HG03432 (cell line): Measurements from ENCODE around the gene PMAIP1.
"Not testable (repeated sequence)": the region's sequence is repeated elsewhere in the genome, so short reads cannot be mapped to it uniquely, and the experiment has no call there.

Source experiments
- ATAC-seq: cut with Tn5 transposase; IDR thresholded peaks from one replicate; pipeline ENCODE4 v1.9.1; 2021; ENCODE audit warnings: mild to moderate bottlenecking, moderate library complexity; ENCODE audit not compliant: unreplicated experiment

PMAIP1 gene

DNA sequence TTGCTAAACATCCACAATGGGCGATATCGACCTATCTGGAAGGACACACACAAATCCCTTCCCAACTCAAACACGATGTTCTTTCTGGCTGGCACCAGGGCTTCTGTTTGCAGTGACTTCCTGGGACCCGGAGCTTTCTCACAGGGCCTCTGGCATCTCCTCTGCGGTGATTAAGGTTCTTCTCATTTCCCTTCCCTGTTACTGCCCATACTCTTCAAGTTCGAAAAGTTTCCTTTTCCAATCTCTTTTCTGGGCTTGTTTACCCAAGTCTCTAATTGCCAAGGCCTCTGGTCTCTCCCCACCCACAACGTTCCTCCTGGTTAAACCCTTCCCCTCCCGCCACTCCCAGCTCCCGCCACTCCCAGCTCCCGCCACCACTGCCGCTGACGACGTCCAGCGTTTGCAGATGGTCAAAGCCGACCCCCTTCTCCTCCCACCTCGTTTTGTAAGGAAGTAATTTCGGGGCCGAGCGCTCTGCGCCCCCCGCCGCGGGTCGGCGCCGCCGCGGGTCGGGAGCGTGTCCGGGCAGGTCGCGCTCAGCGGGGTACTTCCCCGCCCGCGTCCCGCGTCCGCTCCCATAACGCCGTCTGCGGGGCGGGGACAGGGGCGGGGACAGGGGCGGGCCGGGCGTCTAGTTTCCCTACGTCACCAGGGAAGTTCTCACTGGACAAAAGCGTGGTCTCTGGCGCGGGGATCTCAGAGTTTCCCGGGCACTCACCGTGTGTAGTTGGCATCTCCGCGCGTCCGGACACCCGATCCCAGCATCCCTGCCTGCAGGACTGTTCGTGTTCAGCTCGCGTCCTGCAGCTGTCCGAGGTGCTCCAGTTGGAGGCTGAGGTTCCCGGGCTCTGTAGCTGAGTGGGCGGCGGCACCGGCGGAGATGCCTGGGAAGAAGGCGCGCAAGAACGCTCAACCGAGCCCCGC is at the start of gene PMAIP1:
PMAIP1 (plus strand) TSS at position 699 of the 924 bp plus-strand sequence; CDS start at position 881, 182 bp downstream.
- ATAC-seq, result peak; percentile 76

DNA sequence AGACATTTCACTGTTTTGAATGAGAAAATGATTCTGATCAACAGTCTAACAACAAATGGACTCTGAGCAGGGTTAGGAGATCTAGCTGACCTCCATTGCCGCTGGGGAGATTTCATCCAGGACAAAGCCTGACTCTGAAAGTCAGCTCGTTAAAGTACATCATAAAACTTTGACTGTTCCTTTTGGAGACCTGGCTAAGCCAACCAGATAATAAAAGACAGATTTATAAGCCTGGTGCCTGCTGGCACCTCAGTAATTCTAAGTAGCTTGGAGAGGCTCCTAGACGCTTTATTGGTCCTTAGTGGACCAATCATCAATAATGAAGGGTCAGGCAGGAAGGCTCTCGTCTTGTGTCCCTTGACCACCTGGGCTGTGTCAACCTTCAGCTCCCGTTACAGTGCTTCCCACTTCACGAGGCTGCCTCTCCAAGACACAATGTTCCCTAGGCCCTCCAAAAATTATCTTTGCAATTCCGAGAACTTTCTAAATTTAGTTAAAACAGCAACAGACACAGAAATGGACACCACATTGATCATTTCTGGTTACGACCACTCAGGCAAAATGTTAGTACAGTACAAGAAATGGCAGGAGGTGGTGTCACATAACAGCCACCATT is 47.9 kb upstream of the PMAIP1 start:
- ATAC-seq, result no peak

DNA sequence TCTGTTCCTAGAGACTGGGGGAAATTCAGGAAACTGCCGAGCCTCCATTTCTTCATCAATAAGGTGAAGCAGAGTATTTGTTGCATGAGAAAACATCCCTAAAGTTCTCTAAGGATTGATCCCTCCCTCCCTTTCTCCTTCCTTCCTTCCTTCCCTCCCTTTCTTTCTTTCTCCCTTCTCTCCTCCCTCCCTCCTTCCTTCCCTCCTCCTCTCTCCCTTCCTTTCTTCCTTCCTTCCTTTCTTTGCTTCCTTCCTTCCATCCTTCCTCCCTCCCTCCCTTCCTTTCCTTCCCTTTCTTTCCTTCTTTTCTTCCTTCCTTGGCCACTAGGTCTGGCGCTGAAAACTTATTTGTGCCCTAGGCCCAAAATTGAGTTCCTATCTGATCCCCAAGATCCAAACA is 47.2 kb upstream of the PMAIP1 start:
- no peak for ATAC-seq

DNA sequence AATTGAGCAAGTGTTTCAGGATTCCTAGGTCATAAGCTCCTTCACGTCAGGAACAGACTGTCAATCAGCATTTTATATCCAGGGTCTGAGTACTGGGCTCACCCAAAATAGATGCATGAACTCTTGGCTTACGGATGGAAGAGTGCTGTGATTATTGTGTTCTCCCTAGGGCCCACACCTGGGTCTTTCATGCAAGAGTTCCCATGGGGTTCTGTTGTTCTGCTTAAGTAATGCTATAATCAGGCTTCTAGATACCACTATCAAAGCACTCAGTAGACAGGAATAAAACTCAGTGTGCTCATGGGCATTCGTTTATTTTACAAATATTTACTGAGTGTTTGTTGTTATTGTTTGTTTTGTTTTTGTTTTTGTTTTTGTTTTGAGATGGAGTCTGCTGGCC is 46.4 kb upstream of the PMAIP1 start:
- ATAC-seq, result no peak

DNA sequence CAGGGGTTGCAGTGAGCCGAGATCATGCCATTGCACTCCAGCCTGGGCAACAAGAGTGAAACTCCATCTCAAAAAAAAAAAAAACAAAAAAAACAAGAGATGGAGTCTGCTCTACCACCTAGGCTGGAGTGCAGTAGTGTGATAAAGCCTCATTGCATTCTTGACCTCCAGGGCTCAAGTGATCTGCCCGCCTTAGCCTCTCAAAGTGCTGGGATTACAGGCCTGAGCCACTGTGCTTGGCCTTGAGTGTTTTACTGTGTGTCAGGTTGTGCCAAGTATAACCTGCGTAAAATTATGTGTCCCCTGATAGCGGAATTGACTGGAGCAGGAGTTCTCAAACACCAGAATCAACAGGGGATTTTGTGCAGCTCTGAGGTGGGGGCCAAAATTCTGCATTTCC is 45.8 kb upstream of the PMAIP1 start:
- not testable (repeated sequence) for ATAC-seq

DNA sequence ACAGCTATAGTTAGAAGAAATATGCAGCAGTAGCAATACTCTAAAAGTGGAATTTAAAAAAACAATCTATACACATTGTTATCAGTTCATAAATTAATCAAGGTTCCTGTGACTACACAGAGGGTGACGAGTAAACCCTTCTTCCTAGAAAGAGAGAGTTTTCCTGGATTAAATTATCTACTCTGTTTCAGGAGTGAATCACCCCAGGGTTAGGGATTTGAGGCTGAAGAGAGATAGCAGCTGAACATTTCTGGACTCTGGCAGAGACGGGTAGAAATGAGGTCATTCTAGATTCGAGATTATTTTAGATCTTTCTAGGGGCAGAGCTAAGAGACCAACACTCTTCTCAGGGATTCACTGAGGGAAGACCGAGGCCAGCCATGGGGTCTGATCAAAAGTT is 38.8 kb upstream of the PMAIP1 start:
- no peak for ATAC-seq

DNA sequence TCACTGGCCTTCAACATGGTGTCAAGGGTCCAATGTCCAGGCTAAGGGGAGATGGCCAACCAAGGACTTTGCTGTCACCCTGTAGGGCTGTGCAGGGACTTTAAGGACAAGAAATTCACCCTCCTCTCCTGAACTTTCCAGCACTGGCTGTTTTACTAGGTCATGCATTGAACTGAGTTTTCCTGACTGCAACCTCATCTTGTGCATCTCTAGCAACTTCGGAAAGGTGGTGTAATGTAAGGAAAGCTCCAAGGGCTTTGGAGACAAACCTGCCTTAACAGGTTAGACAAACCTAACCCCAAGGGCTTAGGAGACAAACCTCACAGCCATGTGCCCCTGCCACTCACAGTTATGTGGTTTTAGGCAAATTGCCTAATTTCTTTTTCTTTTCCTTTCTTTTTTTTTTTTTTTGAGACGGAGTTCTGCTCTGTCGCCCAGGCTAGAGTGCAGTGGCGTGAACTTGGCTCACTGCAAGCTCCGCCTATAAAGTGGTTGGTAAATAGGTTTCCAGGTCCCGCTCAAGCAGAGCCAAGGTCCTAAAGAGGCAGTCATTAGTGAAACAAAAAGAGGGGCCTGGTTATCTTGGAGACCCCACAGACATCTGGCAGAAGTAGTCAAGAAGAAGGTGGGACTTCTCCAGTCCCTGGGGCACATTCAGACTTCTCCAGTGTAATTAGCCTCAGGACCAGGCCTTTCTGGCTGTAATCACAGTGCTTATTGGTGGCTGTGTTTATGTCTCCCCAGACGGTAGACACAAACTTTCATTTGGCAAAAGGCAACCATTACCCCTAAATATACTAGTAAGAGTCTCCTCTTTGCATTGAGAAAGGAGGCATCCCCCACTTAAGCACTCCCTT is 37.6 kb upstream of the PMAIP1 start:
- ATAC-seq, result peak; percentile 87

DNA sequence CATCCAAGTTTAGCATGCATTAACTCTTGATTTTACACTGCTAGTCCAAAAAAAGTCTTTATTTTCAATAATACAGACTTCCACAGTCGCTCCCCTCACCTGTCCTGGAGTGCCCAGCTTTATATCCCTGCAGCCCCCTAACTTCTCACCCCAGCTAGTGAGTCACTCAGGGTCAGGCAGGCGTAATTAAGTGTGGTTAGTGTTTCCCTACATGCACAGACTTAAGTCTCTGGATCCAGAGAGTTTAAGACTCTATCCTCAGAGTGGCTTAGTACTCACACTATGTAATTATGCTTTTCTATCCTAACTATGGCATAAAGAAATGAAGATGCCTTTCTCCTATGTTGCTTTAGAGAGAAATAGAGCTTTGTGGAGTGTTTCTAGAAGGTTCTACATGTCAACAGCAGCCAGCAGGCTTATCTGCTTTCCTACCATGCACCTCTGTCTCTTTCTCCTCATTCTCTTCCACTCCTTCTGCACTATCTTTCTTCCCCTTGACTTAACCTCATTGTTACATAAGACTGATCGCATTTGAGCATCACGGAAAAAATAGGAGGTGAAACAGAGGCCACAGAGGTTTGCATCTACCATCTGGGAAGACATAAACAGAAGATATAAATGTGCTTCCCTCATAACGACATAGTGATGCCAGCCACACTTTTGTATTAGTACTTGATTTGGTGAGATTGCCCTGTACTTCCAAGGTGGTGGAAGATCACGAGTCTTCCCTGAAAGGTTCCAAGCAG is 34.4 kb upstream of the PMAIP1 start:
- no peak for ATAC-seq

DNA sequence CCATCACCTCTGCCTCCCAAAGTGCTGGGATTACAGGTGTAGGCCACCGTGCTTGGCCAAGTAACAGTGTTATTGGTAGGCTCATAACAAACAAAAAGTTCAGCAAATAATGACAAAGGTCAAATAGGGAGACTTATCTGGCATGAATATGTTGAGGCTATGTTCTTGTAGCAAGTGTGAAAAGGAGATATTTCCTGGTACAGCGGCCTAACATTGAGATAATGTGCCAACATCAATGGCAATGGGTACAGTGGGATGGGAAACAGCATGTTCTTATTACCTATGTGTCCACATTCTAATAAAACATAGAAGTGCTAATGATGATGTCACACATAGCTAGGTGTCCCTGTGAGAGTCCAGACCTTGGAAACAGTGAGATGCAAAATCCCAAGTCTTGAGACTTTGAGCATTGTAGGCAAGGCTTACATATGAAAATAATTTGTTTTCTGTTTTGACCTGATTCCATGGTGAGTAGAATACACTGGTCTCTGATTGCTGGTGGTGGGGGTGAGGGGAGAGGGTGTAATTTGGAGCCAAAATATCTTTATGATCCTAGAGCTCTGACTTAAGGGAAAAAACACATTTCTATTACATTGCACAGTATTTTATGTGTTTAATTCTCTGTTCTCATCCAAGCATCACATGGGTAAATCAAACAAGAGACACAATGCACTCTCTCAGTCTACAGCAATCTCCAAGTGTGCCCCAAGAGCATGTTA is 33.1 kb upstream of the PMAIP1 start:
- ATAC-seq, result no peak

DNA sequence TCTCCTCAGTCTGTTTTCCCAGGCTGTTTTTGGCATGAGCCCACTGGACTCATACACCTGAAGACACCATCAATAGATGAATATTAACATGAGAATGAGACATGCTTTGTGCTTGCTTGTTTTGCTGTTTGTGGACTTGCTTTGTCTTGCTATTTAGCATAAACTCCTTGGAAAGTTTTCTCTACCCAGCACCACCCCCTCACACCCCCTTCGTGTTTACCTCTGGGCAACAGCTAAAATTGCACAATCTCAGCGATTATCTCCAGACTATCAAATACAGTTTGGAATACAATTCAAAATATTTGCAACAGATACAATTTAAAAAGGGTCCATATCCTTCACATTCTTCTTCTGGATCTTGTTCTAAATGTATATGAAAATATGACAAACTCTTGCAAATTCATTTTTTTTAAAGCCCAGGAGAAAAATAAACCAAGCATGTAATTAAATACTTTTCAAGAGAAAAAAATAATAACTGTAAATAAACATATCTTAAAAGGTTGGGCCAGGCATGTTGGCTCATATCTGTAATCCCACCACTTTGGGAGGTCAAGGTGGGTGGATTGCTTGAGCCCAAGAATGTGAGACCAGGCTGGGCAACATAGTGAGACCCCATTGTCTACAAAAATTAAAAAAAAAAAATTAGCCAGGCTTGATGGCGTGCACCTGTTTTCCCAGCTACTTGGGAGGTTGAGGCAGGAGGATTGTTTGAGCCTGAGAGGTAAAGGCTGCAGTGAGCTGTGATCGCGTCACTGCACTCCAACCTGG is 32.3 kb upstream of the PMAIP1 start:
- no peak for ATAC-seq

DNA sequence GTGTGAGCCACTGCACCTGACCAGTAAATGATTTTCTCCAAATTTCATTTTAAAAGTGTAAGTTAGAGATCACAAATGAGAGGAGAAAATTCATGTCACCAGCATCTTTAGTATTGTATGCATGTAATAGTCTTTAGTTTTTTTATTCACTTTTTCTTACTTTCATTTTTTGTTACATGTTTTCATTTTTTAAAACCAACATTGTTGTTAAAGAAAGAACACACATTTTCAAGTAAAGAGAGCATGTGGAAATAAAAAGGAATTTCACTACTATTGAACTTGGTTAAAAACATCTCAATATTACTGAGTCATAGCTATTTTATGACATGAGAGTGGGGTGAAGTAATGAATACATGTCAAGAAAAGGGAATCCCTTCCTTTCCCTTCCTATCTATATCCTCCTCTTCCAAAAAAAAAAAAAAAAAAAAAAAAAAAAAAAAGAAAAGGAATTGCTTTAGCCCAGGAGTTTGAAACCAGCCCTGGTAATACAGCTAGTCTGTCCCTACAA is 29.1 kb upstream of the PMAIP1 start:
- ATAC-seq, result no peak

DNA sequence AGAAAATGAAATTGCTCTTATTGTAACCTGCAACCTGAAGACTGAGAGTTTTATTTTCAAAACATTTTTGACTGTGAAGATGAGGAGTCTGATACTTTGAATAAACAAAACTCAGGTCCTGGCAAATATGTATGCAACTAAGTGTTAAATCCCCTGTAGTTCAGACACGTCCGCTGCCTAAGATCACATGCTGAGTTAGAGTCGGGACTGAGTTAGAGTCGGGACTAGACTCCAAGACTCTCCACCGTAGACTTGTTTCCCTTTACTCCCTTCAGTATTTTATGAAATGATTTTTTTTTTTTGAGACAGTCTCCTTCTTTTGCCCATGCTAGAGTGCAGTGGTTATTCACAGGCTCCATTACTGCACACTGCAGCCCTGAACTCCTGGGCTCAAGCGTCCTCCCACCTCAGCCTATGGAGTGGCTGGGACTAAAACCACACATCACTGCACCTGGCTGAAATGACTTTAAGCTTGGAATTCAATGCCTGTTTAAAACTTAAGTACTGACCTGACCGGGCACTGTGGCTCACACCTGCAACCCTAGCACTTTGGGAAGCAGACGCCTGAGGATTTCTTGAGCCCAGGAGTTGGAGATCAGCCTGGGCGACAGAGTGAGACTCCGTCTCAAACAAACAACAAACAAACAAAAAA is 28.0 kb upstream of the PMAIP1 start:
- ATAC-seq, result no peak

DNA sequence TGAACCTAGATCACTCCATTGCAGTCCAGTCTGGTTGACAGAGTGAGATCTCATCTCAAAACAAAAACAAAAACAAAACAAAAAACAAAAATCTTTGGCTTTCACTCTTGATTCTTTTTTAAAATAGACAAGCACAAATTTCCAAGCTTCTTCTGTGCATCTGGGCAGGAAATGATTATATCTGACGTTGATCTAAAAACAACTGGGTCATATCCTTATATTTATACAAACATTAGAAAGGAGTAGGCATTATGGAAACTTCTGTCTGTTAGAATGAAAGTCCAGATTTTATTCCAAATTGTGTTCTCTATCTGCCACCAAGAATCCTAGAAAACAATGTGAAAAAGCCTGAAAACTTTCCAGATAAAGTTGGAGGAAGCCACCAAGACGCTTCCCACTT is 26.2 kb upstream of the PMAIP1 start:
- ATAC-seq, result no peak

DNA sequence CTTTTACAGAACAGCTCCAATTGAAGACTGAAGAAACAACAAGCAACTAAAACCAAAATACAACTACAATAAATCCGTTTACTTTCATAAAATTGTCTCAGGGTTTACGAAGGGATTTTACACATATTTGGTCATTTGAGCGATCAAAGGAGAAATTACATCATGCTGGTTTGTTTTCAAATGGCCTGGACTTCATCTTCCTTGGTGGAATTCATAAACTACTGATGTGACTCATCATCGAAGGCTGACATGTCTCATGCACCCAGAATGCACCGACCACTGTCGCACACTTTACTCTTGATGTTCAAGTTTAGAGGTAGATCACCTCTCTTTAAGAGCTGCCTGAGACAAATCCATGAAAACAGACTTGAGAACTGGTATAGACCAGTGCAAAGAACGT is 25.6 kb upstream of the PMAIP1 start:
- ATAC-seq, result no peak

DNA sequence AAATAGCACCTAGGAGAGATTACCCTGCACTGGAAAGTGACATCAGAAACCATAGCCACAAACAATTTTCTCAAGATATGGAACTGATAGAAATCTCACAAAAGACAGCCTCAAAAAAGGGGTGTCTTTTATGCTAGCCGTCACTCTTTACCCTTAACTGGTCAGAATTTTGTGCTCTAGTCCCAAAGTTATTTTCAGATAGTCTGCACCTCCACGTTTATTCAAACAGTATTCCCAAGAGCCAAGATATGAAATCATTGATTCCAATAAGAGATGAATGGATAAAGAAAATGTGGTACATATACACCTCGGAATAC is 23.5 kb upstream of the PMAIP1 start:
- ATAC-seq, result peak; percentile 75

DNA sequence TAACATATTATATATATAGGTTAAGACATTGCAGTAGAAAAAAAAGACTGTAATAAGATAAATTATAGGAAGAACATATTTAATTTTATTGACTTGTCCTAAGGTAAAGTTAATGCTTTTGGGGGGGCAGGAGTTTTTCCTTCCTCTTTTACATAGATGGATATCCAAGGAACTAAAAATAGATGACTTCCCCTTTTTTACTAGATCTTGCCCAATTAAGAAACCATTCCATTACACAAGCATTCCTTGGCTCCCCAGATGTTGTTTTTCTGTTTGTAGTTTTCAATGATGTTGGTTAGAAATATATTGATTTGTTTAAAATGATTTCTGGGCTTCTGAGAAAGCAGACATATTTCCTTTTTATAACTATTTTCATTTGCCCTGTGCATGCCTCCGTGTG is 22.4 kb upstream of the PMAIP1 start:
- no peak for ATAC-seq

DNA sequence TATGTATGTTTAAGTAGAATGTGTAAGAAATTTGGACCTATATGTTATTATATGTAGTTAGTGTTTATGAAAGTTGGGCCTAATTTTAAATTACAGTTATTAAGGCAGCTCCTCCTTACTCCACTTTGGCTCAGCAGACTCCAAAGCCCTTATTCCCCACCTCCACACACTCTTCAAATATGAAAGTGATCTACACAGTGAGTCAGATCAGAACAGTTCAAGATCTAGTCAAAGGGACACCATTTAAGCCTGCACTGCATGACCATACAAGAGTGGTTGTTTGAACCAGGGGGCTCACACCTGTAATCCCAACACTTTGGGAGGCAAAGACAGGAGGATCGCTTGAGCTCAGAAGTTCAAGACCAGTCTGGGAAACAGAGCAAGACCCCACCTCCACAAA is 21.2 kb upstream of the PMAIP1 start:
- ATAC-seq, result peak; percentile 44

DNA sequence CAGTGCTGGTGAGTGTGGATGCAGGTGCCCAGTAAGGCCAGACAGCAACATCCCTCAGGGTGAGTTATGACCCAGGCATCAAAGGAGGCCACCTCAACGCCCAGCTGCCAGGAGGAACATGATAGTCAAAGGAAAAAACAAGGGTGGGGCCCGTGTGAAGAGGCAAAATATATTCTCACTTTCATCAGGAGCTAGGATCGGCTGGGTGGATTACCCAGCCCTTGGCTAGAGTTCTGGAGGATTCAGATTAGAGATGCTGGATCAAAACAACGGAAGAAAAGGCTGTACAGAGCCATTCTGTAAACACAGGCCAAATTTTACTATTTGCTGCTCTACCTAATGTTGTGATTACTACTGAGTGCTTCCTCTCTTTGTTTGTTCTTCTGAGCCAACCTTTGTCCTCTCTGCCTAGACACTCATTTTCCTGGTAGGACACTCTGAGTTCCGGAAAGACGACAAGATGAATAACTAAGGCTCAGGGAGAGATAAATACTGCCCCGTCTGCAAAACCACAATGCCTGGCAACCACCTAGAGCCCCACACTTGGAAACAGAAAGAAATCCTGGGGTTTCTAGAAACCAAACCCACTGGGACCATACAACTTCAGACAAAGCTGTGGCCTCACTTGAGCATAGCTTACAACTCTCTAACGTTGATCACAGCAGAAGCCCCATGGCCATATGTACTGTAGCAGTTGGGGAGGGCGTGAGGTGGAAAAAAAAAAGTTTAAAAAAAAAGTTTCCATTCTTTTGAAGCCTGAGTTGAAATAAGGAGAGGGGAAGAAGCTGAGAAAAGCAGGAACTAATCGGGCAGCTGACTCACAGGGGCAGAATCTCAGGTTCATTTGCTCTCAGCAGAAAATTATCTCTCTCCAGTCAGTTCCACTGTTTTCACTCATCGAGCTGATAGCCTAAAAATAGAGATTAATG is 17.8 kb upstream of the PMAIP1 start:
- peak; percentile 24 for ATAC-seq
